ENCODE measurements around the gene DNAH5. TPM values are rescaled to one million over a fixed set of nuclear protein-coding genes. Genes with fewer than 3 reads are reported as not detected.

Gene DNAH5
- total and polyA plus RNA-seq, 2 donors (not counting 1 experiment from before 2014, with no cell fraction given): not detected

- no peak for ATAC-seq (ENCODE audit: low read depth)
- intact Hi-C loops (cut with micrococcal nuclease): no loop called here
- no peak overlapping the region for H3K4me2 ChIP-seq (replicated peaks; ENCODE audit: low read depth, low read length, poor library complexity, severe bottlenecking)
- H3K9me3 ChIP-seq (ENCODE audit: control extremely low read depth in 1 of 3, control insufficient read depth in 2 of 3, insufficient read depth in 1 of 3, low read length in 2 of 3): no peaks in the 10 kb centered on the region
- no peaks in the 10 kb centered on the region for H3K36me3 ChIP-seq (replicated peaks in 1 of 2; ENCODE audit: control extremely low read depth in 1 of 2, control insufficient read depth in 1 of 2, extremely low read depth in 1 of 2, insufficient read depth in 2 of 2, low read length in 1 of 2)
- H3K79me2 ChIP-seq (ENCODE audit: control insufficient read depth, insufficient read depth, low read length): no peaks in the 10 kb centered on the region
- Mint-ChIP-seq H3K27me3 (no peaks in the 10 kb centered on the region), H3K4me3 (no peak overlapping the region), H3K27ac (no peak overlapping the region), H3K9me3 (ENCODE audit: insufficient read depth) (no peaks in the 10 kb centered on the region), H3K4me1 (no peaks in the 10 kb centered on the region)
- H3K27ac ChIP-seq (ENCODE audit: low read length in 2 of 2): no peak overlapping the region
- no peak overlapping the region for H3K4me3 ChIP-seq (ENCODE audit: control extremely low read depth in 1 of 5, extremely low read depth in 1 of 5, insufficient read depth in 1 of 5, low read depth in 2 of 5, low read length in 4 of 5)
- ChIA-PET POLR2A (no interaction called here), CTCF (no interaction called here)
- H3K27me3 ChIP-seq (replicated peaks in 1 of 4; ENCODE audit: control extremely low read depth in 1 of 4, control insufficient read depth in 3 of 4, insufficient read depth in 4 of 4, low read length in 3 of 4): no peaks in the 10 kb centered on the region
- no peaks in the 10 kb centered on the region for H4K20me1 ChIP-seq (ENCODE audit: control insufficient read depth, insufficient read depth, low read length, poor library complexity, severe bottlenecking)
- H3K4me1 ChIP-seq (ENCODE audit: control insufficient read depth in 2 of 2, insufficient read depth in 2 of 2, low read length in 2 of 2): no peaks in the 10 kb centered on the region
- no peak overlapping the region for H3K9ac ChIP-seq (ENCODE audit: low read length)
- H2AFZ ChIP-seq (ENCODE audit: insufficient read depth, low read depth, low read length, poor library complexity, severe bottlenecking): no peak overlapping the region
- DNase-seq: no peak
- TF ChIP-seq EZH2 (IDR thresholded peaks at IDR 0.05; ENCODE audit: borderline replicate concordance, insufficient read depth, low read depth, low read length, poor library complexity, severe bottlenecking) (no peak), CTCF (IDR thresholded peaks at IDR 0.05) (no peak)
These were observed 198.5 kb downstream of the DNAH5 start for GRCh38 chr5:13746026-13746425.

- Histone ChIP-seq H3K27me3 (replicated peaks in 1 of 4; ENCODE audit: control extremely low read depth in 1 of 4, control insufficient read depth in 3 of 4, insufficient read depth in 4 of 4, low read length in 3 of 4) (no peaks in the 10 kb centered on the region), H3K4me2 (replicated peaks; ENCODE audit: low read depth, low read length, poor library complexity, severe bottlenecking) (no peak overlapping the region), H3K4me3 (ENCODE audit: control extremely low read depth in 1 of 5, extremely low read depth in 1 of 5, insufficient read depth in 1 of 5, low read depth in 2 of 5, low read length in 4 of 5) (no peak overlapping the region), H3K9ac (ENCODE audit: low read length) (no peak overlapping the region), H2AFZ (ENCODE audit: insufficient read depth, low read depth, low read length, poor library complexity, severe bottlenecking) (no peak overlapping the region), H3K4me1 (ENCODE audit: control insufficient read depth in 2 of 2, insufficient read depth in 2 of 2, low read length in 2 of 2) (no peaks in the 10 kb centered on the region), H3K79me2 (ENCODE audit: control insufficient read depth, insufficient read depth, low read length) (no peaks in the 10 kb centered on the region), H3K36me3 (replicated peaks in 1 of 2; ENCODE audit: control extremely low read depth in 1 of 2, control insufficient read depth in 1 of 2, extremely low read depth in 1 of 2, insufficient read depth in 2 of 2, low read length in 1 of 2) (no peaks in the 10 kb centered on the region), H3K9me3 (ENCODE audit: control extremely low read depth in 1 of 3, control insufficient read depth in 2 of 3, insufficient read depth in 1 of 3, low read length in 2 of 3) (no peaks in the 10 kb centered on the region), H3K27ac (ENCODE audit: low read length in 2 of 2) (no peak overlapping the region), H4K20me1 (ENCODE audit: control insufficient read depth, insufficient read depth, low read length, poor library complexity, severe bottlenecking) (no peaks in the 10 kb centered on the region)
- WGBS (ENCODE audit: insufficient coverage): 48% methylated on average over 2 of the region's 3 CpGs
- intact Hi-C loops (cut with micrococcal nuclease): no loop called here
- Mint-ChIP-seq H3K9me3 (ENCODE audit: insufficient read depth) (no peaks in the 10 kb centered on the region), H3K27ac (no peak overlapping the region), H3K4me3 (no peak overlapping the region), H3K4me1 (no peaks in the 10 kb centered on the region), H3K27me3 (no peaks in the 10 kb centered on the region)
- DNase-seq (no peak), ATAC-seq (ENCODE audit: low read depth) (no peak)
- no peak for TF ChIP-seq EZH2 (IDR thresholded peaks at IDR 0.05; ENCODE audit: borderline replicate concordance, insufficient read depth, low read depth, low read length, poor library complexity, severe bottlenecking)
- TF ChIP-seq CTCF (IDR thresholded peaks at IDR 0.05): no peak
- POLR2A ChIA-PET: no interaction called here
- CTCF ChIA-PET: no interaction called here
These were observed 199.0 kb downstream of the DNAH5 start for GRCh38 chr5:13745508-13745907.
